Sigmoid colon (tissue), 4 donors: Measurements from ENCODE around the gene AP3B2.

Experiments used
- CTCF ChIP-seq, 4 experiments: fragments of 450-650 bp in 3 of 4; fragments of 200-600 bp in 1 of 4; IDR thresholded peaks; one replicate each; pipeline ENCODE4 v1.5.1; 2016 to 2019; ENCODE audit warnings: antibody characterized with exemption in 4 of 4, mild to moderate bottlenecking in 3 of 4, moderate library complexity in 2 of 4
- POLR2AphosphoS5 ChIP-seq, 4 donors: sonication (generic); formaldehyde crosslinking; IDR thresholded peaks; one replicate each; pipeline ENCODE4 v1.6.1; 2017; ENCODE audit warnings: antibody characterized with exemption in 4 of 4

GRCh38 chr15:82640672-82641071 is 69.0 kb downstream of the AP3B2 start:
- TF ChIP-seq CTCF (IDR thresholded peaks at IDR 0.05) (no peak), POLR2AphosphoS5 (IDR thresholded peaks at IDR 0.05) (no peak)
